ENCODE data around the gene AMMECR1L. TPM values are rescaled to one million over a fixed set of nuclear protein-coding genes. Genes with fewer than 3 reads are reported as not detected.

The AMMECR1L gene
- total RNA-seq, 4 donors from 2014 or later: 7.6 to 10.4 (median 9.0) TPM

DNA sequence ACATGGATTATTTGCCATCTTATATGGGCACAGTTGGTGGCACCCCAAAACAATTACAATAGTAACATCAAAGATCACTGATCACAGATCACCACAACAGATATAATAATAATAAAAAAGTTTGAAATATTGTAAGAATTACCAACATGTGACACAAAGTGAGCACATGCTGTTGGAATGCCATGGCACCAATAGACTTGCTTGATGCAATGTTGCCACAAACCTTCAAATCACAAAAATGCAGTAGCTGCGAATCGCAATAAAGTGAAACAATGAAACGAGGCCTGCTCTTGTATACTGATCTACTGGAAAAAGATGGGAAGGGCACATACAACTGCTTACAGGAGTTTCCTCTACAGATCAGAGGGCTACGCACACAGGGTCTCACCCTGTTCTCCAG is 32.2 kb upstream of the AMMECR1L start:
- Histone ChIP-seq H3K27ac (no peak overlapping the region), H3K27me3 (no peaks in the 10 kb centered on the region), H3K9me3 (no peaks in the 10 kb centered on the region), H3K36me3 (no peaks in the 10 kb centered on the region), H3K4me1 (no peaks in the 10 kb centered on the region), H3K4me3 (no peak overlapping the region)
- ATAC-seq (no peak), DNase-seq (no peak)
- intact Hi-C loops (cut with DNase I; ENCODE audit: low total_unique reads): no loop called here
- TF ChIP-seq CTCF (IDR thresholded peaks at IDR 0.05 in 4 of 5, conservative IDR thresholded peaks at IDR 0.05 in 1 of 5) (no peak), POLR2A (IDR thresholded peaks at IDR 0.05) (no peak)
- in situ Hi-C loops (cut with MboI; ENCODE audit: low sequenced_read_pairs in 4 of 4): no loop called here

DNA sequence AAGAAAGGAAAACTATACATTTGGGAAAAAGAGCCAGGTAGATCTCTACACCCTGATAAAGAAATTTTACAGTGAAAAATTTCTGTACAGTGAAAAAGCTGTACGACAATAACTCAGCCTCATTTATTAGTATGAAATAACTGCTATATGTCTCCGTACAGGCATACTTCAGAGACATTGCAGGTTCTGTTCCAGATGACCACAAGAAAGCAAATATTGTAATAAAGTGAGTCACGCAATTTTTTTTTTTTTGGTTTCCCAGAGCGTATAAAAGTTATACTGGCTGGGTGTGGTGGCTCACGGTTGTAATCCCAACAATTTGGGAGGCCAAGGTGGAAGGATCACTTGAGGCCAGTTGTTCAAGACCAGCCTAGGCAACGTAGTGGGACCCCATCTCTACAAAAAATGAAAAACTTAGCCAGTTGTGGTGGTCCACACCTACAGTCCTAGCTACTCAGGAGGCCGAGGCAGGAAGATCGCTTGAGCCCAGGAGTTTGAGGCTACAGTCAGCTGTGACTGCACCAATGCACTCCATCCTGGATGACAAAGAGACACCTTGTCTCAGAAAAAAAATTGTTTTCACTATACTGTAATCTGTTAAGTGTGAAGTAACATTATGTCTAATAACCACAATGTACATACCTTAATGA is 28.2 kb upstream of the AMMECR1L start:
- no peak overlapping the region for H3K27ac ChIP-seq
- no peaks in the 10 kb centered on the region for H3K4me1 ChIP-seq
- intact Hi-C loops (cut with DNase I; ENCODE audit: low total_unique reads): no loop called here
- H3K9me3 ChIP-seq: no peaks in the 10 kb centered on the region
- in situ Hi-C loops (cut with MboI; ENCODE audit: low sequenced_read_pairs in 4 of 4): no loop called here
- H3K27me3 ChIP-seq: no peaks in the 10 kb centered on the region
- H3K4me3 ChIP-seq: no peak overlapping the region
- no peaks in the 10 kb centered on the region for H3K36me3 ChIP-seq
- no peak for TF ChIP-seq CTCF (IDR thresholded peaks at IDR 0.05 in 4 of 5, conservative IDR thresholded peaks at IDR 0.05 in 1 of 5)
- TF ChIP-seq POLR2A (IDR thresholded peaks at IDR 0.05): no peak
- DNase-seq (no peak), ATAC-seq (no peak)

- Histone ChIP-seq H3K36me3 (no peaks in the 10 kb centered on the region), H3K9me3 (no peaks in the 10 kb centered on the region), H3K4me3 (no peak overlapping the region), H3K4me1 (no peaks in the 10 kb centered on the region), H3K27ac (no peak overlapping the region), H3K27me3 (peaks cover 0 to under 1% (median 0%) of the 10 kb centered on the region in 3 donors)
- intact Hi-C loops (cut with DNase I; ENCODE audit: low total_unique reads): no loop called here
- TF ChIP-seq CTCF (IDR thresholded peaks at IDR 0.05 in 4 of 5, conservative IDR thresholded peaks at IDR 0.05 in 1 of 5) (no peak), POLR2A (IDR thresholded peaks at IDR 0.05) (no peak)
- DNase-seq: no peak
- in situ Hi-C loops (cut with MboI; ENCODE audit: low sequenced_read_pairs in 4 of 4): no loop called here
- ATAC-seq: no peak
These were observed 26.0 kb upstream of the AMMECR1L start for GRCh38 chr2:127911737-127912136.

GRCh38 chr2:127910415-127910814 is 24.7 kb upstream of the AMMECR1L start:
- H3K27me3 ChIP-seq: peaks cover 3 to 11% (median 8%) of the 10 kb centered on the region in 3 donors
- in situ Hi-C loops (cut with MboI; ENCODE audit: low sequenced_read_pairs in 4 of 4): no loop called here

More at GRCh38 chr2:127910415-127910814, 24.7 kb upstream of the AMMECR1L start:
- Histone ChIP-seq H3K9me3 (no peaks in the 10 kb centered on the region), H3K27ac (no peak overlapping the region), H3K4me3 (no peak overlapping the region), H3K4me1 (no peaks in the 10 kb centered on the region), H3K36me3 (no peaks in the 10 kb centered on the region)
- intact Hi-C loops (cut with DNase I; ENCODE audit: low total_unique reads): no loop called here
- ATAC-seq: no peak
- no peak for DNase-seq
- TF ChIP-seq POLR2A (IDR thresholded peaks at IDR 0.05): no peak
- no peak for TF ChIP-seq CTCF (IDR thresholded peaks at IDR 0.05 in 4 of 5, conservative IDR thresholded peaks at IDR 0.05 in 1 of 5)
